ENCODE results near the gene BEND3. TPM values are rescaled to one million over a fixed set of nuclear protein-coding genes. Genes with fewer than 3 reads are reported as not detected.
"Not testable (repeated sequence)": the region's sequence is repeated elsewhere in the genome, so short reads cannot be mapped to it uniquely, and the experiment has no call there.

Gene BEND3
- total RNA-seq, 1 donor from 2014 or later = 2.6 TPM

GRCh38 chr6:107045826-107046675 is 69.3 kb downstream of the BEND3 start:
- DNase-seq (ENCODE audit: low read depth) = no peak

- no peak for DNase-seq (ENCODE audit: low read depth)
Measured at GRCh38 chr6:107033126-107033525, 82.2 kb downstream of the BEND3 start.

DNA sequence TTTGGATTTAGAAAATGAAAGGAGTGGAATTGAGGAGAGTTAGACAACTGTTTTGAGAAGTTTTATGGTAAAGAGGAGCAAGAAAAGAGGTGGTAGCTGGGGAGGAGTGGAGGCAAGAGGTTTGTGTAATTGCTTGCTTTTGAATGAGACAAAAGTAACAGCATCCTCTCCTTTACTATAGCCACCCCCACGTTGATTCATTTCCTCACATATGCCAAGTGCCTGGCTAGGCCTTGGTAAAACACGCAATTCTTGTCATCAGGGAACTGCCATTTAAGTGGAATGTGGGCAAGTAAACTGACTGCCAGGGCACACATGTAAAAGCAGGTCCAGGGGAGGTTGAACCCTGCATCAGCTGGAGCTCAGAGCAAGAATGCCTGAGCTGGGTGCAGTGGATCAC is 83.3 kb downstream of the BEND3 start:
- no peak for DNase-seq (ENCODE audit: low read depth)

DNA sequence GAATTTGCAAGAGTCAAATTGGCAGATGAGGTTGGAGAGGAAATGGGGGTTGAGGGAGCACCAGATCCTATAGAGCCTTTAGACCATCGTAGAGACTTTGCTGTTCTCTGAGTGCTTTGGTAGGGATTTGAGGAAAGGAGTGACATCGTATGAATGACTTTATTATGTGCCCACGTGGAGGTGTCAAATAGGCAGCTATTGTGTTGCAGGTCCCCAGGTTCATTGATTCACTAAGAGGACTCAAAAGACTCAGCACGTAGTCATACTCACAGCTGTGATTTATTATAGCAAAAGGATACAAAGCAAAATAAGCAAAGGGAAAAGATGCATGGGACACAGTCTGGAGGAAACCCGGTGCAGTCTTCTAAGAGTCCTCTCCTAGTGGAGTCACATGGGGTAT is 85.2 kb downstream of the BEND3 start:
- no peak for DNase-seq (ENCODE audit: low read depth)

DNA sequence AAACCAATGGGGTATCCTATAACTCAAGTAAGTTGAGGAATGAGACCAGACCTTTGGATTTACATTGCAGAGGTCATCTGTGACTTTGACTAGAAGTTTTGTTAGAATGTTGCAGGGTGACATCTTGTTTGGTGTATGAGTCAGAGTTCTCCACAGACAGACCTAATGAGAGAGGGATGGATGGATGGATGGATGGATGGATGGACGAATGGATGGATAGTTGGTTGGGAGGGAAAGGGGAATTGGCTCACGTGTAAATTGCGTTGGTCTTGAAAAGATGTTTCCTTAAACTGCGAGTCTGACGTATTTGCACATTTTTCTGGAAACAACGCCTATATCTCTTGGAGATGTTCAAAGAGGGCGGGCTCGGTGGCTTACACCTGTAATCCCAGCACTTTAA is 88.3 kb downstream of the BEND3 start:
- DNase-seq (ENCODE audit: low read depth) = no peak

GRCh38 chr6:107021446-107022185 is 93.7 kb downstream of the BEND3 start:
- no peak for DNase-seq (ENCODE audit: low read depth)

DNA sequence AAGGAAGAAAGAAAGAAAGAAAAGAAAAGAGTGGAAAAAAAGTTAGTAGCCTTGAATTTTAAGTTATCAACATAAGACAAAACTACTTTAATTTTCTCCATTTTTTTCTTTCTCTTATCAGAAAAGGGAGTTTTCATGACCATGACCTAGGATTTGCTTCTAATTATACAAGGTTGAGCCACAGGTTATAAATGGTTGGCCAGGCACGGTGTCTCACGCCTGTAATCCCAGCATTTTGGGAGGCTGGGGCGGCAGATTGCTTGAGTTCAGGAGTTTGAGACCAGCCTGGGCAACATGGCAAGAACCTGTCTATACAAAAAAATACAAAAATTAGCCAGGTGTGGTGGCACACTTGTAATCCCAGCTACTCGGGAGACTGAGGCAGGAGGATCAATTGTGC is 95.1 kb downstream of the BEND3 start:
- DNase-seq (ENCODE audit: low read depth) = no peak

DNA sequence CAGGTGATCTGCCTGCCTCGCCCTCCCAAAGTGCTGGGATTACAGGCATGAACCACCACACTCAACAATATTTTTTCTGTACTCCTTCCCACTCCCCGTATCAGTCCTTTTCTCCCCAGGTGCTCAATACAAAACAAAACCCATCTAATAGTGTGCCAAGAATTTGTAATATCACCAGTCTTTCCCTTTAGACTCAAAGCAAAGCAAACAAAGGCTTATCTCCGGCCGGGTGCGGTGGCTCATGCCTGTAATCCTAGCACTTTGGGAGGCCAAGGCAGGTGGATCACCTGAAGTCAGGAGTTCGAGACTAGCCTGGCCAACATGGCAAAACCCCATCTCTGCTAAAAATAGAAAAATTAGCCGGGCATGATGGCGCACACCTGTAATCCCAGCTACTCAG is 95.7 kb downstream of the BEND3 start:
- DNase-seq (ENCODE audit: low read depth) = not testable (repeated sequence)

DNA sequence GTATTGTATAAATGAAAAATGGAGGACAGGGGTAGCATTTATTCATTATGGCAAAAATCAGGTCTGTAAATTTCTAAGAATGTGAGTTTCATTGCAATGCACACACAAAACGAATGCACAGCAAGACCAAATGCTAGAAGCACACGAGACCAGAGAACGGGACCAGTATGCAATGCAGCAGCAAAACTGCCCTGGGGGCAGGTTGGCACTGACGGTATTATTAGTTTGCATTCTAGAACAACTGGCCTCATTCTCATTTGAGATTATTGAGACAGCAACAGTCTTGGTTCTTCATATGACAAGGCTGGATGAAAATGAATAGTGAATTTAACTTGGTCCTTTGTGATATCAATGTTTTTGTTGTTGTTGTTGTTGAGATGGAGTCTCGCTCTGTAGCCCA is 96.3 kb downstream of the BEND3 start:
- no peak for DNase-seq (ENCODE audit: low read depth)

Other genes with a start within 250 kb of the BEND3 start
- 337 and 1,204 TPM in 2 replicates for gene CD24, start 140.8 kb downstream of the BEND3 start, total RNA-seq
- gene MTRES1, start 87.3 kb downstream of the BEND3 start, total RNA-seq = 23.8 and 28.1 TPM in 2 replicates

Measured in myocyte (in vitro differentiated cells).